Measurements from ENCODE around the gene LTBP1. TPM values are rescaled to one million over a fixed set of nuclear protein-coding genes. Genes with fewer than 3 reads are reported as not detected.

The LTBP1 gene
- total and polyA plus RNA-seq, 2 of the 13 experiments (the other 11 are each of a cell fraction or from before 2014, with no cell fraction given): 0.12 to 0.22 TPM

DNA sequence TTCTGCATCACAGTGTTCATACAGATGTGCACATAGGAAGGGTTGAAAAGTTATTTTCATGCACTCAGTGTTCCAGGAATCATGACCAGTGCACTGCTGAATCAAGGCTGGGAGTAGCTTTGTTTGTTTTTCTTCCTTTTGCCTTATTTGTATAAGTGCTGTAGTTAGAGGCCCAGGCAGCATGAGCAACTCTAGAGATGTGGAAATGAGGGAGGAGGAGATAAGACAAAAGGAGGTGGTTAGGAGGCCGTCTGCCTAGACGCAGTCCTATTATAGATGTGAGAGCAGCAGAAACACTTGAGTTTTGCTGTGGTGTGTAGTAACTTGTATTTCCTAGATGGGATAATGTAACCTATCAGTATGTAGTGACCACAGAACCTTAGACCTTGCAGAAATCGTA lies 265.4 kb downstream of the LTBP1 start (continued):
- TF ChIP-seq, protein P1, sequence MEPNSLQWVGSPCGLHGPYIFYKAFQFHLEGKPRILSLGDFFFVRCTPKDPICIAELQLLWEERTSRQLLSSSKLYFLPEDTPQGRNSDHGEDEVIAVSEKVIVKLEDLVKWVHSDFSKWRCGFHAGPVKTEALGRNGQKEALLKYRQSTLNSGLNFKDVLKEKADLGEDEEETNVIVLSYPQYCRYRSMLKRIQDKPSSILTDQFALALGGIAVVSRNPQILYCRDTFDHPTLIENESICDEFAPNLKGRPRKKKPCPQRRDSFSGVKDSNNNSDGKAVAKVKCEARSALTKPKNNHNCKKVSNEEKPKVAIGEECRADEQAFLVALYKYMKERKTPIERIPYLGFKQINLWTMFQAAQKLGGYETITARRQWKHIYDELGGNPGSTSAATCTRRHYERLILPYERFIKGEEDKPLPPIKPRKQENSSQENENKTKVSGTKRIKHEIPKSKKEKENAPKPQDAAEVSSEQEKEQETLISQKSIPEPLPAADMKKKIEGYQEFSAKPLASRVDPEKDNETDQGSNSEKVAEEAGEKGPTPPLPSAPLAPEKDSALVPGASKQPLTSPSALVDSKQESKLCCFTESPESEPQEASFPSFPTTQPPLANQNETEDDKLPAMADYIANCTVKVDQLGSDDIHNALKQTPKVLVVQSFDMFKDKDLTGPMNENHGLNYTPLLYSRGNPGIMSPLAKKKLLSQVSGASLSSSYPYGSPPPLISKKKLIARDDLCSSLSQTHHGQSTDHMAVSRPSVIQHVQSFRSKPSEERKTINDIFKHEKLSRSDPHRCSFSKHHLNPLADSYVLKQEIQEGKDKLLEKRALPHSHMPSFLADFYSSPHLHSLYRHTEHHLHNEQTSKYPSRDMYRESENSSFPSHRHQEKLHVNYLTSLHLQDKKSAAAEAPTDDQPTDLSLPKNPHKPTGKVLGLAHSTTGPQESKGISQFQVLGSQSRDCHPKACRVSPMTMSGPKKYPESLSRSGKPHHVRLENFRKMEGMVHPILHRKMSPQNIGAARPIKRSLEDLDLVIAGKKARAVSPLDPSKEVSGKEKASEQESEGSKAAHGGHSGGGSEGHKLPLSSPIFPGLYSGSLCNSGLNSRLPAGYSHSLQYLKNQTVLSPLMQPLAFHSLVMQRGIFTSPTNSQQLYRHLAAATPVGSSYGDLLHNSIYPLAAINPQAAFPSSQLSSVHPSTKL (CRISPR knock-in tag; IDR thresholded peaks at IDR 0.05): peak; percentile 55
- TF ChIP-seq SOX13 (IDR thresholded peaks at IDR 0.05): no peak
- TF ChIP-seq SOX13 (CRISPR knock-in tag; conservative IDR thresholded peaks at IDR 0.05 in 1 of 2, IDR thresholded peaks at IDR 0.05 in 1 of 2): peak in 1 of 2 experiments; percentile 38; a peak in 1 of 4 replicates
- peak; percentile 61; the same call in 1 of the 2 replicates for TF ChIP-seq FOXA3 (CRISPR knock-in tag; IDR thresholded peaks at IDR 0.05)
- no peak for TF ChIP-seq DNMT1 (CRISPR knock-in tag; IDR thresholded peaks at IDR 0.05)
- TF ChIP-seq, protein P2, sequence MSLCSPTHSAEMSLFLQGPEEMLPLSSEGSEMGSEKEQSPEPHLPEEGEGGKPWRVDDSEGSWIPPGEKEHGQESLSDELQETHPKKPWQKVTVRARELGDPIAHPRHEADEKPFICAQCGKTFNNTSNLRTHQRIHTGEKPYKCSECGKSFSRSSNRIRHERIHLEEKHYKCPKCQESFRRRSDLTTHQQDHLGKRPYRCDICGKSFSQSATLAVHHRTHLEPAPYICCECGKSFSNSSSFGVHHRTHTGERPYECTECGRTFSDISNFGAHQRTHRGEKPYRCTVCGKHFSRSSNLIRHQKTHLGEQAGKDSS (CRISPR knock-in tag; IDR thresholded peaks at IDR 0.05; ENCODE audit: borderline replicate concordance, low read depth): no peak
- TF ChIP-seq GATAD2A (CRISPR knock-in tag; IDR thresholded peaks at IDR 0.05): peak; percentile 39; the same call in 1 of the 2 replicates
- 0 out of 4 replicates have a peak, but pooled peaks of 1 of the 2 experiments have one; percentile 8 for TF ChIP-seq EP300 (IDR thresholded peaks at IDR 0.05; ENCODE audit: low read depth in 2 of 2, low read length in 2 of 2)
- TF ChIP-seq EP300 (CRISPR knock-in tag; IDR thresholded peaks at IDR 0.05; ENCODE audit: borderline replicate concordance): no peak
- no peak for TF ChIP-seq ZNF782 (CRISPR knock-in tag; IDR thresholded peaks at IDR 0.05; ENCODE audit: borderline replicate concordance)
- no peak for TF ChIP-seq CREM (IDR thresholded peaks at IDR 0.05)
- TF ChIP-seq CREM (CRISPR knock-in tag; IDR thresholded peaks at IDR 0.05): no peak
- 0 out of 2 replicates have a peak, but pooled peaks have one; percentile 42 for TF ChIP-seq KDM6A (CRISPR knock-in tag; IDR thresholded peaks at IDR 0.05; ENCODE audit: low read depth)
- peak; percentile 53; the same call in 1 of the 2 replicates for TF ChIP-seq BCL6 (CRISPR knock-in tag; IDR thresholded peaks at IDR 0.05)

Measured in HepG2 (cell line).